Dendritic cell treated with granulocyte-macrophage colony-stimulating factor and Interleukin-4, amounts not matched to agents 40 ng/mL and 50 ng/mL, for 4 days (primary cell): Measurements from ENCODE around the gene KRTAP5-2.

Source experiments
- H3K27ac Mint-ChIP-seq: one replicate; pipeline ENCODE4 v1.8.0; 2022; ENCODE audit warnings: mild to moderate bottlenecking, mixed read lengths
- H3K27me3 Mint-ChIP-seq: one replicate; pipeline ENCODE4 v1.8.0; 2022; ENCODE audit warnings: mild to moderate bottlenecking, mixed read lengths
- H3K36me3 Mint-ChIP-seq: one replicate; pipeline ENCODE4 v1.8.0; 2022; ENCODE audit warnings: low read depth, mixed read lengths
- H3K4me1 Mint-ChIP-seq: one replicate; pipeline ENCODE4 v1.8.0; 2022; ENCODE audit warnings: low read depth, mixed read lengths
- H3K4me3 Mint-ChIP-seq: one replicate; pipeline ENCODE4 v1.8.0; 2022; ENCODE audit warnings: mild to moderate bottlenecking, moderate library complexity, mixed read lengths
- H3K9me3 Mint-ChIP-seq: one replicate; pipeline ENCODE4 v1.8.0; 2022; ENCODE audit warnings: mixed read lengths
- intact Hi-C: fragments of 100-400 bp; cut with micrococcal nuclease; formaldehyde crosslinking; loops from one replicate; pipeline ENCODE4 v1.15.0; 2022

Gene KRTAP5-2

DNA sequence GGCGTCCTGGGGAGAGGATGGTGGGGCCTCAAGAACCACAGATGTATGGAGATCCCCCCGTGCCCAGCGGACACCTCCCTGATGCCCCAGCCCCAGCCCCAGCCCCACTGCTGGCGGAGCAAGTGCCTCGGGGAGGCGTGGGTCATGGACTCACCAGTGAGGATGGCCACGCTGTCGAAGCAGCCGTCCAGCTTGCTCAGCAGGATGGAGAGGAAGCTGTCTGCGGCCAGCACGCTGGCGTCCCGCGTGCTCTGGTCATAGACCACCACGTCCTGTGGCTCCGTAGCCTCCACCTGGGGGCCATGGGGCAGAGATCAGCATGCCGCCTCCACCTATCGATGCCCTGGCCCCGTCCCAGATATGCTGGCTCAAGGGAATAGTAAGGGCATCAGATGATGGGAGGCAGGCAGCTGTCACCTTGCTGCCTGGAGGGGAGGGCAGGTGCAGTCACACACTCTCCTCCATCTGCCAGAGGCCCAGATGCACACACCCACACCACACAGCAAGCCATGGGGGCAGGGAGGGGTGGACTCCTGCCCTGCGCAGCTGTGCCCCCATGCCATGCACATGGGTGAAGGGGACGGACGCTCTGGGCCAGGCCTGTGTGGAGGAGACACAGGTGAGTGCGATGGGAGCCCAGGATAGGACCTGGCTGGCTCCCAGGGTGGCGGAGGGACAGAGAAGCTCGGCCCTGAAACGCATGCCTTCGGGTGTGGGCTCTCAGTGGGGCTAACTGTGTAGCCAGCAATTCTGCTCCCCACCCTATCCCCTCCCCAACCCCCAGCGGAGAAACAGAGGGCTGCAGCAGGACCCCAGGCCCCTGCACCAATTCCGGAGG, 34.2 kb downstream of the KRTAP5-2 start:
- H3K9me3 Mint-ChIP-seq: no peaks in the 10 kb centered on the region
- no peak overlapping the region for H3K4me3 Mint-ChIP-seq
- no peaks in the 10 kb centered on the region for H3K36me3 Mint-ChIP-seq
- H3K4me1 Mint-ChIP-seq: no peaks in the 10 kb centered on the region
- H3K27me3 Mint-ChIP-seq: peaks cover 73% of the 10 kb centered on the region
- intact Hi-C loops: no loop called here
- H3K27ac Mint-ChIP-seq: no peak overlapping the region

DNA sequence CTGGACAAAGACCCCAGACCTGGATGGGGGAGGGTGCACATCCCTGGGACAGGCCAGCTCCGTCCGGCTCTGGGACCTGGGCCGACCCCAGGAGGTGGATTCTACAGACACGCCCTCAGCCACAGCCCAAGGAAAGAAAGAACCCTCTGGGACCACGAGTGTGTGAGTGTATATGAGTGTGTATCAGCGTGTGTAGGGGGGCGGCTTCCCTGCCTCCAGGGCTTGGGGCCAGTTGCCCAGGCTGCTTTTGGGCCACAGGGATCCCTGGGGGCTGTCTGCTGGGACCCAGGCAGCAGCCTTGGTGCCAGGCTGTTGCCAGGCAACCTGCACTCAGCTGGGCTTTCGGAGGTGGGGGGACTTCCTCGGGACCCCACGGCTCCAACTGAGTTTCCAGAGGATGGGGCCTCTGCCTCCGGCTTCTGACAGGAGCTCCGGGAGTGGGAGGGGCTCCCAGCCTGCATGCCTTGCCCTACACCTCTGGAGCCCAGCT, 34.9 kb downstream of the KRTAP5-2 start:
- H3K36me3 Mint-ChIP-seq: no peaks in the 10 kb centered on the region
- H3K4me3 Mint-ChIP-seq: no peak overlapping the region
- intact Hi-C loops: no loop called here
- H3K9me3 Mint-ChIP-seq: no peaks in the 10 kb centered on the region
- H3K4me1 Mint-ChIP-seq: no peaks in the 10 kb centered on the region
- H3K27ac Mint-ChIP-seq: no peak overlapping the region
- H3K27me3 Mint-ChIP-seq: peaks cover 71% of the 10 kb centered on the region

DNA sequence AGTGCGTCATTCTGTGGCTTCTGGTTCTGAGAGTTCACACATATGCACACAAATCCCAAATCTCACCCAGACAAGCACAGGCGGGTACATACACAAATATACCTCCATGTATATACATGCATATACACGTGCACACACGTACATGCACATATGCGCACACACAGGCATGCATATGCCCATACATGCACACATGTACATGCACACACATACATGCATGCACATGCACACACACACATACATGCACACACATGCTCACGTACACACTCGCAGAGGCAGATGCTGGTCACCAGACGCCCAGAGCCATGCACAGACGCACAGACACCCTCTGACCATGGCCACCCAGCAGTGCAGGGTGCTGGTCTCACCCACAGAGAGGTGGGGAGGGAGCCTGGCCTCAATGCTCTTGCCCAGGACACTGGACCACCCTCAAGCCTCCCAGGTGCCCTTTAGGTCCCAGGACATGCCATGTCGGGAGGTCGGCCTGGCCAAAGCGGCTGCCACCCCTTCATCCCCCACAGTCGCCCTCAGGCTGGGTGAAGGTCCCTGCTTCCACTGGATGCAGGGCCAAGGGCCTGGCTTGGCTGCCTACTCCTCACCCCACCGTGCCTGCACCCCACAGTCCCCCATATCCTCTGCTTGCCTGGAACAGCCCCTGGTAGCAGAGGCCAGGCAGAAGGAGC, 35.5 kb downstream of the KRTAP5-2 start:
- Mint-ChIP-seq H3K9me3 (no peaks in the 10 kb centered on the region), H3K27ac (no peak overlapping the region), H3K4me3 (no peak overlapping the region), H3K27me3 (peaks cover 70% of the 10 kb centered on the region), H3K36me3 (no peaks in the 10 kb centered on the region), H3K4me1 (no peaks in the 10 kb centered on the region)
- intact Hi-C loops: no loop called here

DNA sequence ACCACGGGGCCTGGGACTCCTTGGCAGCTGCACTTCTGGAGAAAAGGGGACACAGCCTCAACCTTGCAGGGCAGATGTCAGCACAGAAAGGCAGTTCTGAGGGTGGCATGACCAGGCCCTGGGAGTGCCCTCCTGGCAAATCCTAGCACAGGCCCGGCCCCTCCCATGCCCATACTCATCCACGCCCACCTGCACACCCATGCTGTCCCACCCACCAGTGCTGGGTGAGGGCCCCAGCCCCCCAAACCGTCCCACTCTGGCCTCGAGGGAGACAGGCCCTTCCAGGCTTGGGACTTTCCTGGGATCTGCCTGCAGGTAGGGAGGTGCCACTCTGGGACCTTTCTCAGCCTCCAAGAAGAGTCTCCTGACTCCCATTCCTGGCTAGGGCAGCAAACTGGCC, 36.1 kb downstream of the KRTAP5-2 start:
- no peaks in the 10 kb centered on the region for H3K4me1 Mint-ChIP-seq
- intact Hi-C loops: no loop called here

DNA sequence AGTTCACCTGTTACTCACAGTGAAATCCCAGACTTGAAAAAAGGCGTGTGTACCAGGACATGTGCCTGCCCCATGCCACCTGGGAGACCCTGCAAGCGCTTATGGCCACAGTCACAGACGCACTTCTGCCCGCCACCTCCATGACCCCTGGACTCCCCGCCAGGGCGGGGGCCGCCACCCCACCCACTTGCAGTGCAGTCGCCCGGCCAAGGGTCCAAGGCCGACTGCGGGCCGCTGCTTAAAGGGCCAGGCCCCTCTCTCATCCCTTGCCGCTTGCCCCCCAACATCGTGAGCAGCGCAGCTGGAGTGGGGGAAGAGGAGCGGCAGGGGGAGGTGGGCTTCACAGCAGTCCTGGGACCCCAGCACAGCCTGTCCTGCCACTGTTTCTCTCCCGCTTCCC, 36.8 kb downstream of the KRTAP5-2 start:
- Mint-ChIP-seq H3K9me3 (no peaks in the 10 kb centered on the region), H3K27ac (no peak overlapping the region), H3K4me3 (no peak overlapping the region)

More for the DNA sequence above, 36.1 kb downstream of the KRTAP5-2 start:
- H3K9me3 Mint-ChIP-seq: no peaks in the 10 kb centered on the region
- no peak overlapping the region for H3K27ac Mint-ChIP-seq
- peaks cover 69% of the 10 kb centered on the region for H3K27me3 Mint-ChIP-seq
- H3K4me3 Mint-ChIP-seq: no peak overlapping the region
- H3K36me3 Mint-ChIP-seq: no peaks in the 10 kb centered on the region

DNA sequence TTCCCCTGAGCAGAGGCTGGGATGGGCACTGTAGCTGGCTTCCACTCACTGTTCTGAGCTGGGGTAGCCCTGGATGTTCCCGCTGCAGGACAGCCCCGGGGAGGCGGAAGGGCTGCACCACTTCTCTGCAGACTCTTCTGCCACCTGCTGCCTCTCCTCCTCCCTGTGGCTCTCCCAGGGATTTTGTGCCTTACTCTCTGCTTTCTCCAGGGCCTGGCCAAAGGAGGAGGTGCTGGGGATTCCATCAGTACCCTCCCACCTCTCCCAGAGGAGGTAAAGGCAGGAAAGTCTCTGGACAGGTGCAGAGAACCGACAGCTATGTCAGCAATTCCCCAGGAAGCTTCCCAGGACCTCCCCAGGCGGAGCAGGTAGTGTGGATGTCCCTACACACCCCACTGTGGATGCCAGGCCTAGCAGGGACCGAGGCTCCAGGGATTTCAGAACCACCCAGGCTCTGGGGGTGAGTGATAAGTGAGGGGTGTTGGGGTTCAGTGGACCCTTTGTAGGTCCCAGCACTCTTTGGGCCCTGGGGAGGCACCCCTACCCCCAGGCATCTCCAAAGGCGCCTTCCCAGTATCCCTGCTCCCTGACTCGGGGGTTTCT, 37.3 kb downstream of the KRTAP5-2 start:
- Mint-ChIP-seq H3K4me1 (no peaks in the 10 kb centered on the region), H3K36me3 (no peaks in the 10 kb centered on the region), H3K27me3 (peaks cover 66% of the 10 kb centered on the region), H3K9me3 (no peaks in the 10 kb centered on the region), H3K4me3 (no peak overlapping the region), H3K27ac (no peak overlapping the region)
- intact Hi-C loops: no loop called here

More for the DNA sequence above, 36.8 kb downstream of the KRTAP5-2 start:
- Mint-ChIP-seq H3K27me3 (peaks cover 64% of the 10 kb centered on the region), H3K4me1 (no peaks in the 10 kb centered on the region), H3K36me3 (no peaks in the 10 kb centered on the region)
- intact Hi-C loops: no loop called here

DNA sequence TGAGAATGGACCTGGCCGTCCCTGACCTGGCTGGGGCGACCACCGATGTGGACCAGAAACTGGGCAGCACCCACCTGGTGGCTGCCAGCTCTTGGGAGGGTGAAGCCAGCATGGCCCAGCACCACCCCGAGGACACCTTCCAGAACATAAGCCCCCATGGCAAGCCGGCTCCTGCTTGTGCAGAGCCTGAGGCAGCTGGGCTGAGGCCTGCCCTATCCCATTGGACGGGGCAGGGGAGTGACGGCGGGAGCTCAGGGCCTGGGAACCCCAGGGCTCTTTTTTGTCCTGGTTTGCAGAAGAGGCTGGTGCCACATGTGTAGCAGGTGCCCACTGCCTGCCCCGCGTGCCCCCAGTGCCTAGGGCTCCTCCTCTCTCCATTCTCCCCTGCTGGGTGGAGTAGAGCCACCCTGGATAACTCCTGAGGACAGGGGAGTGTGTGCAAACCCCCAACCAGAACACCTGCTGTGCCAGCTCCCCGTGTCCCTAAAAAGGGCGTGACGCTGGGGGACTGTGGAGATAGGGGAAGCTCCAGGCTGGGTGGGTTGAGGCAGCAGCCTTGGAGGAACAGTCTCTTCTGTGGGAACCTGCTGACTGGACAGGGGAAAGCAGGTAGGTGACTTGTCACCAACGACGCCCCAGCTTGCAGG, 38.0 kb downstream of the KRTAP5-2 start:
- no peaks in the 10 kb centered on the region for H3K4me1 Mint-ChIP-seq
- no peaks in the 10 kb centered on the region for H3K9me3 Mint-ChIP-seq
- intact Hi-C loops: no loop called here
- H3K27me3 Mint-ChIP-seq: peaks cover 66% of the 10 kb centered on the region
- no peak overlapping the region for H3K27ac Mint-ChIP-seq
- no peaks in the 10 kb centered on the region for H3K36me3 Mint-ChIP-seq
- H3K4me3 Mint-ChIP-seq: no peak overlapping the region

DNA sequence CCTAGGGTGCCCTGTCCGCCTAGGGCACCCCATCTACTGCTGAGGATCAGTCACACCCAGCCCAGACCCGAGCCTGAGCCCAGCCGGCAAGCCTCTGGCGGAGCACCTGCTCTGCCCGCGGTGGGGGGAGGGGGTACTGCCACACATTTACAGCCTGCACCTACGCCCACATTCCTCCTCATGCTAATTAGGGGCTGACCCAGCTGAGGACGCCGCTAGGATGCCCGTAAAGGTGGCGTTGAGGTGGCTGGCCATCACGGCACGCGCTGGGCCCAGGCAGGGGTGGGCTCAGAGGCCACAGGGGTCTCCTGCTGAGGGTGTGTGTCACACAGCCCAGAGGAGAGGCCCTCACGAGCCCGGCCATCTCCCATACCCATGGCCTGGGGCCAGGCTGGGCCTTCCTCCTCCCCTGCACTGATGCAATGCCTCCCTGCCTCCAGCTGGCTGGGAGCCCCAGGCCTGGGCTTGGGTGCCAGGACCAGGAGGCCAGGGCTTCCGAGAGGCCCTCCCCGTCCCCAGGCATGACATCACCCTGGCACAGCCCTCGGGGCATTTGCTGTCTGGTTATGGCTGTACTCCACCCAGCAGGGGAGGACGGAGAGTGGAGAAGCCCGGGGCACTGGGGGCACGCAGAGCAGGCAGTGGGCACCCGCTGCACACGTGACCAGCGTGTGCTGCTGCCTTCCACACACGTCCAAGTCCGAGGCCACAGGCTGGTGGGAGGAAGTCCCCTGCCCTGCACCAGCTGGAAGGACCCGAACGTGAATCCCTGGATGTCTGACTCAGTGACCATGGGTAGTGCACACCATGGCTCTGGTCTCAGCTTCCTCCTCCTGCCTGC, 38.8 kb downstream of the KRTAP5-2 start:
- Mint-ChIP-seq H3K27me3 (peaks cover 69% of the 10 kb centered on the region), H3K4me1 (no peaks in the 10 kb centered on the region), H3K9me3 (no peaks in the 10 kb centered on the region), H3K4me3 (no peak overlapping the region), H3K27ac (no peak overlapping the region), H3K36me3 (no peaks in the 10 kb centered on the region)
- intact Hi-C loops: no loop called here

DNA sequence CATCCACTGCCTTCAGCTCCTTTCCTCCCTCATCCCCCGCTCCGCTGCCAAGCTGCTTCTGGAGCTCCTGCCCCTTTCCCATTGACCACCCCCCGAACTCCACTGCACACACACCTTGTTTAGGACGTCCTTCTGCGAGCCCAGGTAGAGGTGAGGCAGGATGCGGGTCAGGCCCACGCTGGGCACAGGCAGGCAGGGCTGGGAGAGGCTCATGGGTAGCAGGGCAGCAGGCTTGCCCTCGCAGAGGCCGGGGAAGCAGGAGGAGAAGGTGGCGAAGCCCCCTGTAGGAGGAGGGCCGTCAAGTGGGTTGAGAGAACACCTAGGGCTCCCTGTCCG, 39.4 kb downstream of the KRTAP5-2 start:
- Mint-ChIP-seq H3K4me3 (no peak overlapping the region), H3K27me3 (peaks cover 69% of the 10 kb centered on the region)

DNA sequence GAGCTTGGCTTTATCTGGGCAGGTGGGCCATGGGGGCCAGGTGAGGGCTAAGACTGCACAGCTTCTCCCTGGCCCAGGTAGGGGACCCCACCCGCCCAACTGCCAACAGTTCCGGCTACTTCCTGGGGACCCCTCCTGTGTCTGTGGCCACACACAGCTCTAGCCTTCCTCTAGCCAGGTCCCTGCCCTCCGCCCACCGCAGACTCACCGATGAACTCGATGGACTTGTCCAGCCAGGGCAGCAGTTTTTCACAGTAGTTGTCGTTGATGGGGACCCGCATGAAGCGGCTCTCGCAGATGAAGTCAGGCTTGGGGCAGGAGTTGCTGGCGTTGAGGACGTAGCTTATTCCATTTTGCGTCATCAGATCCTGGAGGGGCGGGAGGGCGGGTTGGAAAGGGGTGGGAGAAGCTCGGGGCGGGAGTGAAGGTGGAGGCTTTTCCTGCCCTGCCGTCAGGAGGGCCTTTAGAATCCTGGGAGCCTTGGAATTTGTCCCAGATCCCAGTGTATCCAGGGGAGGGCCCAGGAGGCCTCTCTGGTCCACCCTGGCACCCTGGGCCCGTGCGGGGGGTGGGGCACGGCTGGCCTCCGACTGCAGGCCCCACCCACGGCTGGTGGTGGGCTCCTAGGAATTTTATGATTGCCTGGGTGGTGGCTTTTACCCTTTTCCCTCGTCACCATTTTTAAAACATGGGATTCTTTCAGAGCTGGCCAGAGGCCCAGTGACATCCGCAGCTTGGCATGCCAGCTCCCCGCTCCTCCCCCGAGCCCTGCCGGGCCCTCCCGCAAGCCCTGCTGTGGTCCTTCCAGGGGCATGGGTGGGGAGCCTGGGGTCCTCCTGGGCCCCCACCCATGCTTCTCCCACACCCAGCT, 40.0 kb downstream of the KRTAP5-2 start:
- Mint-ChIP-seq H3K27me3 (peaks cover 69% of the 10 kb centered on the region), H3K36me3 (no peaks in the 10 kb centered on the region), H3K9me3 (no peaks in the 10 kb centered on the region), H3K4me3 (no peak overlapping the region), H3K4me1 (no peaks in the 10 kb centered on the region), H3K27ac (no peak overlapping the region)
- intact Hi-C loops: no loop called here

More for the DNA sequence above, 39.4 kb downstream of the KRTAP5-2 start:
- Mint-ChIP-seq H3K4me1 (no peaks in the 10 kb centered on the region), H3K36me3 (no peaks in the 10 kb centered on the region), H3K27ac (no peak overlapping the region), H3K9me3 (no peaks in the 10 kb centered on the region)
- intact Hi-C loops: no loop called here

DNA sequence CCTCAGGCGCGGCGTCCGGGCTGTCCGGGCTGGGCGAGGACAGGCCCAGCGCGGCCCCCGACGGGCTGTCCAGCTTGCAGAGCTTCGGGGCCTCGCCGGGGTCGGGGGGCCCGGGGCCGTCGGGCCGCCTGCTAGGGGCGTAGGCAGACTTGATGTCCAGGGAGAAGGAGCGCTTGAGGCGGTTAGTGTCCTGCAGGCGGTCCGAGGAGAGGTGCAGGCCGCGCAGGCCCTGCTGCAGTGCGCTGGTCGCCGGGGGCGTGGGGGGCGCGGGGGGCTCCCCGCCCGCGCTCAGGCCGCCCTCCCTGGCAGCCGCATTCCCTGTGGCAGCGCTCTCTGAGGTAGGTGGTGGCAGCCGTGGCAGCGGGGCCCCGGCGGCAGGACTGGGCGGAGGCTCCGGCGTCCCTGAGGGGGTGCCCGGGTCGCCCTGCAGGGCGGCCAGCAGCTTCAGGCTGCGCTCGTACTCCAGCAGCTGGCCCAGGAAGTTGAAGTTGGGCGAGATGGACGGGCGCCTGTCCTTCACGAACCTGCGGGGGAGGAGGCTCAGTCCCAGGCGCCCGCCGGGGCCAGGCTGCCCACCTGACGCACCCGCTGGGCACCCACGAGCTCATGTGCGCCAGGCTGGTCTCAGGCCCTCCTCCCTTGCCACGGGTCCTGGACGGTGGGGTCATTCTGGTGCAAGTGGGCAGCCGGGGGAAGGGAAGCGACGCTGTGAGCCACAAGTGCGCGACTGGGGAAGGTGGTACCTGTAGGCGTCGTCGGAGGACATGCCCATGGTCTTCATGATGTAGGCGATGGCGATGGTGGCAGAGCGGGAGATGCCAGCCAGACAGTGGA, 40.8 kb downstream of the KRTAP5-2 start:
- intact Hi-C loops: no loop called here

DNA sequence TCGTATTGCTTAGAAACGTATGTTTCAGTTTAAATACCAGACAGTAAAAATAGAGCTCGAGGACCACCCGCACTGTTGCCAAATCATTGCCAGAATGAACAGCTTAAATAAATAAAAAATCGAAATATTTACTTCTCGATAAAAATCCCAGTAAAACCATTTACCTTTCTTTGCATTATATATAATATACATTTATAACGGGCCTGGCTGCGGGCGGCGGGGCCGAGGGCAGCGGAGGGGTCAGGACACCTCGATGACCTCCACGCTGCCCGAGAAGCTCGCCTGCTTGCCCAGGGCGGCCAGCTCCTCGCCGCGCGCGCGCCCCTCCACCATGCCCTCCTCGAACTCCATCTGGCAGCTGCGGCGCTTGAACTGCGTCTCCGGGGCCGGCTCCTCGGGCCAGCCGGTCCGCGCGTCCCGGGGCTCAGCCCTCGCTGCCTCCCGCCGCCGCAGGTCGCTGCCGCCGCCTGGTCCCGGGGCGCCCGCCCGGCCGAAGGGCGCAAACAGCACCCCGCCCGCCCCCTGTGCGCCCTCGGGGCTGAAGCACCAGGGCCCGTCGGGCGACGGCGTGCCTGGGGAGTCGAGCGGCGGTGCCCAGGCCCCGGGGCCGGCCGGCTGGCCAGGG, 41.7 kb downstream of the KRTAP5-2 start:
- intact Hi-C loops: no loop called here
- peaks cover 72% of the 10 kb centered on the region for H3K27me3 Mint-ChIP-seq
- H3K36me3 Mint-ChIP-seq: no peaks in the 10 kb centered on the region
- H3K4me1 Mint-ChIP-seq: no peaks in the 10 kb centered on the region
- H3K27ac Mint-ChIP-seq: no peak overlapping the region
- H3K9me3 Mint-ChIP-seq: no peaks in the 10 kb centered on the region
- no peak overlapping the region for H3K4me3 Mint-ChIP-seq

More for the DNA sequence above, 40.8 kb downstream of the KRTAP5-2 start:
- Mint-ChIP-seq H3K36me3 (no peaks in the 10 kb centered on the region), H3K4me1 (no peaks in the 10 kb centered on the region), H3K27ac (no peak overlapping the region), H3K27me3 (peaks cover 74% of the 10 kb centered on the region), H3K9me3 (no peaks in the 10 kb centered on the region), H3K4me3 (no peak overlapping the region)
